Activated naive CD4-positive, alpha-beta T cell treated with anti-CD3 and anti-CD28 coated beads, Interleukin-2, amount 10 ng/mL, durations not matched to agents 7 days and 5 days (primary cell): ENCODE measurements around the gene KIAA1614.

Source experiments
- CTCF ChIA-PET: fragments of 350-600 bp; sonication (Branson Sonifier 250); formaldehyde crosslinking; loops from one replicate; lab custom pipeline; 2021; ENCODE audit warnings: antibody characterized with exemption; lab: Charles Lee
- DNase-seq: peaks from one replicate; pipeline ENCODE4 v3.0.0-alpha.2; 2020
- H3K27ac Mint-ChIP-seq: one replicate; pipeline ENCODE4 v1.8.0; 2021; ENCODE audit warnings: mild to moderate bottlenecking, moderate library complexity, mixed read lengths
- H3K27me3 Mint-ChIP-seq: one replicate; pipeline ENCODE4 v1.8.0; 2021; ENCODE audit warnings: mild to moderate bottlenecking, mixed read lengths
- H3K36me3 Mint-ChIP-seq: one replicate; pipeline ENCODE4 v1.8.0; 2021; ENCODE audit warnings: mixed read lengths
- H3K4me1 Mint-ChIP-seq: one replicate; pipeline ENCODE4 v1.8.0; 2021; ENCODE audit warnings: mixed read lengths
- H3K4me3 Mint-ChIP-seq: one replicate; pipeline ENCODE4 v1.8.0; 2021; ENCODE audit warnings: mild to moderate bottlenecking, moderate library complexity, mixed read lengths
- H3K9me3 Mint-ChIP-seq: one replicate; pipeline ENCODE4 v1.8.0; 2021; ENCODE audit warnings: mixed read lengths

Gene KIAA1614

DNA sequence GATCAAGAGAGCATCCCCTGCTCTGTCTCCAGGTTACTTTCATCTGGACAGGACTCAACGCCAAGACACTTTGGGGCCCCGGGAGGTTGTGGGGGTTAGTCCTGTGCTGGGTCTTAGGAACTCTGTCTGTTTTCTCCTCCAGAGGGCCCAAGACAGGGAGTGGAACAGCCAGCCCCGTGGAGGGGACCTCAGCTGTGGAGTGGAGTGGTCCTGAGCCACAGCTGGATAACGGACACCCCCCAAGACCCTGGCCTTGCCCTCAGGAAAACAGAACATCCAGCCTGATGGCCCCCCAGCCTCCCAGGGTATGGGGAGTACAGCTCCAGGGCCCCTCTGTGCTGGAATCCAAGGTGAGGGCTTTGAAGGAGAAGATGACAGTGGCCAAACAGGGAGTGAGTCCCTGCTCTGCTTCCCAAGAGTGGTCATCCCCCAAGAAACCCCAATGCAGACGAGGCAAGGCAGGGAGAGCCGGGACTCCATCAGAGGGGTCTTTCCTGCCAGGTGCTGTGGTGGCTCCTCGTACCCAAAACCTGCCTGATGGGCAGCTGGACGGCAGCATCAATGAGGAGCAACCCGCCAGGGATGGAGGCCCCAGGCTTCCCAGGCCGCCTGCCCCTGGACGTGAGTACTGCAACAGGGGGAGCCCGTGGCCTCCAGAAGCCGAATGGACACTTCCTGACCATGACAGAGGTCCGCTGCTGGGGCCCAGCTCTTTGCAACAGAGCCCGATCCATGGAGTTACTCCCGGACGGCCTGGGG lies 3.5 kb downstream of the KIAA1614 start:
- CTCF ChIA-PET = interaction anchor here (0.7 kb wide), 1 partner anchor 231 kb away, joined by 3 read pairs; no protein-coding TSS in a partner anchor
- H3K4me3 Mint-ChIP-seq = no peak overlapping the region
- H3K4me1 Mint-ChIP-seq = peaks cover 13% of the 10 kb centered on the region
- H3K27ac Mint-ChIP-seq = no peak overlapping the region
- H3K27me3 Mint-ChIP-seq = peaks cover 78% of the 10 kb centered on the region
- no peaks in the 10 kb centered on the region for H3K36me3 Mint-ChIP-seq
- DNase-seq = no peak
- no peaks in the 10 kb centered on the region for H3K9me3 Mint-ChIP-seq

DNA sequence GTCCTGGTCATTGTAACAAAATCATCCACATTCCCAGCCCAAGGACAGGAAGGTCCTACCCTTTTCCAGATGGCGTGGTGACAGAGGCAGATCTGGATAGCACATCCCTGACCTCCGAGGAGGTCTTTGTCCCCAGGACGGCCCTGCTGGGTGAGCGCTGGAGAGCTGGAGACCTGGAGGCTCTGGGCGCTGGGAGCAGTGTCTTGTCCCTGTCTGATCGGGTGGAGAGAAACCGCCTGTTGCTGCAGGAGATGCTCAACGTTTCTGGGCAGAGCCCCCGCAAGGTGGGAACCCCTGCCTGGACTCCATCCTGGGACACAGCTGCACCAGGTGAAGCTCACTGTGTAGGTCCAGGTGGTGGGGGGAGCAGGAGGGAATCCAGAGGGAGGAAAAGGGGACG lies 4.1 kb downstream of the KIAA1614 start:
- peaks cover 77% of the 10 kb centered on the region for H3K27me3 Mint-ChIP-seq
- no peak overlapping the region for H3K27ac Mint-ChIP-seq
- H3K4me1 Mint-ChIP-seq = peaks cover 10% of the 10 kb centered on the region
- CTCF ChIA-PET = no interaction called here
- no peaks in the 10 kb centered on the region for H3K36me3 Mint-ChIP-seq
- no peak for DNase-seq
- H3K4me3 Mint-ChIP-seq = no peak overlapping the region
- H3K9me3 Mint-ChIP-seq = no peaks in the 10 kb centered on the region

DNA sequence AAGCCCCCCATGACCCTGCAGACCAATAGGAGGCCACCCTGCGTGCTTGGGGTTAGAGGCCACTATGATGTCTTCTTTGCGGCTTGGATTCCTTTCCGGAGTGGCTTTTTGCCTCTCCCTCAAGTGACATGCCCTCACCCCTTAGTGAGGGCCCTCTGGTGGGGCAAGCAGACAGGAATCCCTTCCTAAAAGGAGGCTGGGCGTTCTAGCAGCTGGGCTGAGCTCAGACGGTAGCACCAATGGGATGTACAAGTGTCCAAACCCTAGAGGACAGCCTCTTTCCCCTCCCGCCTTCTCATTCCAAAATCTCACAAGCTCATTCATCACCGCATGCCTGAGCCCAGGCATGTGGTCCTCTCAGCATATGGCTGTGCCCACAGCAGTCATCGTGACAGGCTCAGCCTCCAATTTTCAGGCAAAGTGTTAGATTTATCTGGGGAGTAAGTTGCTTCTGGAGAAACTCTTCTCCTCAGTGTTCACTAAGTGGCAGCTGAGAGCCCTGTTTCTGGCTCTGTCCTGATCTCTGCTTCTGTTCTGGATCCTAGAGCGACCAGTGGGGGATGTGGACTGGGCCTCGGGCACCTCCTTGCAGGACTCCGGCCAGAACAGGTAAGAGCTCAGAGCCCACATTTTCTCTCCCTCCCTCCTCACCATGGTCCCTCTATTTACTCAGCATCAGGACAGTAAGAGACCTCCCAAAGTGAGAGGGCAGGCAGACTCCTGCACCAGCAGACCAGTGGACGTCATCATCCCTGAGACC lies 4.8 kb downstream of the KIAA1614 start:
- CTCF ChIA-PET = no interaction called here
- Mint-ChIP-seq H3K27ac (no peak overlapping the region), H3K27me3 (peaks cover 74% of the 10 kb centered on the region), H3K36me3 (no peaks in the 10 kb centered on the region), H3K9me3 (no peaks in the 10 kb centered on the region), H3K4me1 (peaks cover 6% of the 10 kb centered on the region), H3K4me3 (no peak overlapping the region)
- no peak for DNase-seq

DNA sequence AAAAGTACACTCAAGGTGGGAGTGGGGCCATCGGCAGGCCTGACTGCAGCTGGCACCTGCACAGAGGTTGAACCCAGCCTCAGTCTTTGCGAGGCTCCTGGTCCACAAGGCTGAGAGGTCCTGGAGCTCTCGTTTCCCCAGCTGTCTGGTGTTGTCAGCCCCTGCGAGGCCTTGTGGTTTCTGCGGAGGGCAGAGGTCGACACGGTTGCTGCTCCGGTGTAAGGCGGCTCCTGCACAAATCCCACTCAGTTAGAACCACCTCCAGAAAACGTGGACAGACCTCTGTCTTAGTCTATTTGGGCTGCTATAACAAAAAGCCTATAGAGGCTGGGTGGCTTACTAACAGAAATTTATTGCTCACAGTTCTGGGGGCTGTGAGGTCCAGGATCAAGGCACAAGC lies 5.8 kb downstream of the KIAA1614 start:
- peaks cover 67% of the 10 kb centered on the region for H3K27me3 Mint-ChIP-seq
- peaks cover 3% of the 10 kb centered on the region for H3K4me1 Mint-ChIP-seq
- H3K27ac Mint-ChIP-seq = no peak overlapping the region
- no peak overlapping the region for H3K4me3 Mint-ChIP-seq
- no peaks in the 10 kb centered on the region for H3K9me3 Mint-ChIP-seq
- no peaks in the 10 kb centered on the region for H3K36me3 Mint-ChIP-seq
- DNase-seq = no peak
- CTCF ChIA-PET = interaction anchor here (0.9 kb wide), 1 partner anchor 34 kb away, joined by 3 read pairs; no protein-coding TSS in a partner anchor

DNA sequence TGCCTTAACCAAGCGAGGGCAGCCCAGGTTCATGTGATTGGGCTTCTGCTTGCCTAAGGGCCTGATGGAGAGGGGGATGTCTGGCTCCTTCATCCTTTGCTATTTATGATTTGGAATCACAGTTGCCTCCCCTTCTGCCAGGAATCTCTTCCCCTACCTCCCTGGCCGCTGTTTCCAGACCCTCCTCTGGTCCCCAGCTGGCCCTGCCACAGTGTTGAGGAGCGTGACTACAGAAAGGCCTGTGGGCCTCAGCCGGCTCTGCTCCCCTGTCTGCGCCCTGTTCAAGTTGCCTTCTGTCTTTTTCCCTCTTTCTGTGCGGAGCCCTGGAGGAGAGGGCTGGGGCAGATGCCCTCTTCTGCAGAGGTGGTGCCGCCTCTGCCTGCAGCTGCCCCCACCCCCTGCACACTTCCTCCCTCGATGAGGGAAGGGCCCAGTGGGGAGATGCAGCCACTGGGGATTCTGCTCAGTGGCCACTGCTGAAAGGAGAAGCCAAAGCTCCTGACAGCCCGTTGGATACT lies 6.5 kb downstream of the KIAA1614 start:
- Mint-ChIP-seq H3K4me1 (no peaks in the 10 kb centered on the region), H3K9me3 (no peaks in the 10 kb centered on the region), H3K36me3 (no peaks in the 10 kb centered on the region), H3K4me3 (no peak overlapping the region), H3K27me3 (peaks cover 62% of the 10 kb centered on the region), H3K27ac (no peak overlapping the region)
- no peak for DNase-seq
- CTCF ChIA-PET = interaction anchor here (0.8 to 0.9 kb wide), 2 partner anchors 35 to 223 kb away, joined by 3 read pairs; no protein-coding TSS in a partner anchor

DNA sequence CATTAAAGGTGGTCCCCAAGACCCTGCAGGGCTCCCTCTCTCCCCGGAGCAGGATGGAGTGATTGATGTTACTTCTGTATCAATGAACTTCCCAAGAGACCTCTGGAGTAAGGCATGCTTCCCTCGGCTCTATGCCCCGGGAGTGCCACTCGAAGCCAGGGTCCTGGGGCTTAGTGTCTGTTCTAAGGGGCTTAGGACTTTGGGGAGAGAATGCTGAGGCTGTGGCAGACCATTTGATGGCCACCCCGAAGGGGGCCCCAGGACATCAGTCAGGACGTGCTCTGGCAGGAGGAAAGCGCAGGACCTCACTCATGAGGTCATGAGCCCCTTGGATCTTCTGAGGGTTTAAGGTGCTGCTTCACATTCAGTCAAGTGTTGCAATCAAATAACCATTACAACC lies 7.5 kb downstream of the KIAA1614 start:
- Mint-ChIP-seq H3K27ac (no peak overlapping the region), H3K36me3 (no peaks in the 10 kb centered on the region), H3K4me1 (no peaks in the 10 kb centered on the region), H3K4me3 (no peak overlapping the region), H3K9me3 (no peaks in the 10 kb centered on the region), H3K27me3 (peaks cover 56% of the 10 kb centered on the region)
- no peak for DNase-seq
- CTCF ChIA-PET = interaction anchor here (1.2 kb wide), 1 partner anchor 222 kb away, joined by 4 read pairs; no protein-coding TSS in a partner anchor

DNA sequence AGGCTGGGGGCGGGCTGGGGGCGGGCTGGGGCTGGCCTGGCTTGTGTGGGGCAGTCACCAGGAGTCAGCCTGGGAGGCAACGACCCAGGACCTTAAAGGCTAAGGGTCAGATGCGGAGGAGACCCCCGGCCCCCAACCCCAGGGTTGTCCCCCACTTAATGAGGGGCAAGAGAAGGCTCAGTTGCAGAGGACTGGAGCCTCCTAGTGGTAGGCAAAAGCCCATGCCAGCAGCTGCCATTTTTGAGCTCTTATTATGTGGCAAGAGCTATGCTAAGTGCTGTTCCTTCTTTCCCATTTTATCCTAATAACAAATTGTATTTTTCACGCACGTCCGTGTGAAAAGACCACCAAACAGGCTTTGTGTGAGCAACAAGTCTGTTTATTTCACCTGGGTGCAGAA lies 8.0 kb downstream of the KIAA1614 start:
- H3K36me3 Mint-ChIP-seq = no peaks in the 10 kb centered on the region
- peaks cover 56% of the 10 kb centered on the region for H3K27me3 Mint-ChIP-seq
- H3K4me1 Mint-ChIP-seq = no peaks in the 10 kb centered on the region
- H3K4me3 Mint-ChIP-seq = no peak overlapping the region
- H3K9me3 Mint-ChIP-seq = no peaks in the 10 kb centered on the region
- H3K27ac Mint-ChIP-seq = no peak overlapping the region
- CTCF ChIA-PET = interaction anchor here (0.7 to 1.2 kb wide), 4 partner anchors 11 to 405 kb away, joined by 3 to 4 read pairs (median 4); no protein-coding TSS in a partner anchor
- no peak for DNase-seq

DNA sequence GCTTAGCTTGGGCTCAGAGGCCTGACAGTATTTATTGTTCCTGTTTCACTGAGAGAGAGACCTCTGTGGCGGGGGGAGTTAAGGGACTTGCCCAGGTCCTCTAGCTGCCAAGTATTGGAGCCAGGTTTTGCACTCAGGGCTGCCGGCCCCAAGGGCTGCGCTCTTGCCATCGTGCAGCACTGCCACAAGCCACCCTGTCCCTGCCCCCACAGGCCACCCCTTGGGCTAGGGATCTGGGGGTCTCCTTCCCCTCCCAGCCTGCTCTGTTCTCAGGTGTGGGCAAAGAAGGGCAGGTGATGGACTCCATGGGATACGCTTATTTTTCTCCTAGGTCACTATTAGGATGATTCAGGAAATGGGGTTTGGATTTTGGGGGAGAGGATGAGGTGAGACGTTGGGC lies 8.7 kb downstream of the KIAA1614 start:
- no peak overlapping the region for H3K27ac Mint-ChIP-seq
- no peaks in the 10 kb centered on the region for H3K9me3 Mint-ChIP-seq
- DNase-seq = no peak
- no peaks in the 10 kb centered on the region for H3K4me1 Mint-ChIP-seq
- peaks cover 50% of the 10 kb centered on the region for H3K27me3 Mint-ChIP-seq
- no peaks in the 10 kb centered on the region for H3K36me3 Mint-ChIP-seq
- H3K4me3 Mint-ChIP-seq = no peak overlapping the region
- CTCF ChIA-PET = interaction anchor here (0.7 to 0.9 kb wide), 3 partner anchors 12 to 406 kb away, joined by 3 to 4 read pairs (median 4); no protein-coding TSS in a partner anchor

DNA sequence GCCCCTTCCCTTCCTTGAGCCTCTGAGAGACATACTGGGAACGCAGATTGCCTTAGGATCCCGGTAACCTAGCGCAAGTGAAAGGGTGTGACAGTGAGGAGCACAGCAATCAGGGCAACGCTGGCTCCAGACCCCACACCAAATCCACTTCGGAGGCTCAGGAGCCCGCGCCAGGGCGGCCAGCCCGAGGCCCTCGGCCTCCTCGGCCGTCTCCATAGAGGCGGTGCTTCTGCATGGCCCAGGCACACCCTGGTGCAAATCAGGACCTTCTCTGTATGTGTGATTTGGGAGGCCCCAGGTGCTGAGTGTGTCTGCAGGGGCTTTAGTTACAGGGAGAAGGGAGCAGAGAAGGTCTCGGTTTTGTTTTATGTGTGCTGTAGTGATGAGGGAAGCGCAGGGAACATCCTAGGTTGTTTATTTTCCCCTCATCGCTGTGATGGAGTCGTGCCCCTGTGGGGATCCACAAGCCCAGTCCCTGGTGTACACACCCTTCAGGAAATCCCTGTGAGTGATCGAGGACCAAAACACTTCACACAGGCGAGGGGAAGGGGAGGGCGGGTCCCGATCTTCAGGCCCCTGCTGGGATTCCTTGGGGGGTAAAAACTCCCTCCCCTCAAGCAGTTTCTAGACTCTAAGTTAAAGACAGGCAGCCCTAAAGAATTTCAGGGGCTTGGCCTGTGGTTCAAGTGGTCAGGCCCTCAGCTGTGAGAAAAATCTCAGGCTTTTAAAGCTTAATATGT lies 9.4 kb downstream of the KIAA1614 start:
- Mint-ChIP-seq H3K27ac (no peak overlapping the region), H3K36me3 (no peaks in the 10 kb centered on the region), H3K27me3 (peaks cover 50% of the 10 kb centered on the region), H3K9me3 (no peaks in the 10 kb centered on the region), H3K4me1 (no peaks in the 10 kb centered on the region), H3K4me3 (no peak overlapping the region)
- CTCF ChIA-PET = interaction anchor here (0.7 to 1.9 kb wide), 2 partner anchors 17 to 406 kb away, joined by 3 to 5 read pairs; no protein-coding TSS in a partner anchor
- DNase-seq = no peak

DNA sequence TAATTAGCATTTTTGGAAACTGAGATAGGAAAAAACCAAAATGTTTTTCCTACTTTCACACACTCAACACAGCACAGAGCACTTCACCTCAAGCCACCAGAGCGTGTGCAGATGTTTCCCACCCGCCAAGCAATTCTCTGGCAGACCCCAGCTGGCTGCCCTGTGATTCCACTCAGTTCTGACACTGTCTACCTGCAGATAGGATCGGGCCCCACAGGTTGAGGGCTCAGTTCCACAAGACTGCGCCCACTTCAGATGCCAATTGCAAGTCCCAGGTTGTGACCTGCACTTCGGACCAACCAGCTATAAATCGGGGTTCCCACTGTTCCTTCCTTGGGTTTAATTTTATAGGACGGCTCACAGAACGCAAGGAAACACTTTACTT lies 9.9 kb downstream of the KIAA1614 start:
- DNase-seq = no peak

DNA sequence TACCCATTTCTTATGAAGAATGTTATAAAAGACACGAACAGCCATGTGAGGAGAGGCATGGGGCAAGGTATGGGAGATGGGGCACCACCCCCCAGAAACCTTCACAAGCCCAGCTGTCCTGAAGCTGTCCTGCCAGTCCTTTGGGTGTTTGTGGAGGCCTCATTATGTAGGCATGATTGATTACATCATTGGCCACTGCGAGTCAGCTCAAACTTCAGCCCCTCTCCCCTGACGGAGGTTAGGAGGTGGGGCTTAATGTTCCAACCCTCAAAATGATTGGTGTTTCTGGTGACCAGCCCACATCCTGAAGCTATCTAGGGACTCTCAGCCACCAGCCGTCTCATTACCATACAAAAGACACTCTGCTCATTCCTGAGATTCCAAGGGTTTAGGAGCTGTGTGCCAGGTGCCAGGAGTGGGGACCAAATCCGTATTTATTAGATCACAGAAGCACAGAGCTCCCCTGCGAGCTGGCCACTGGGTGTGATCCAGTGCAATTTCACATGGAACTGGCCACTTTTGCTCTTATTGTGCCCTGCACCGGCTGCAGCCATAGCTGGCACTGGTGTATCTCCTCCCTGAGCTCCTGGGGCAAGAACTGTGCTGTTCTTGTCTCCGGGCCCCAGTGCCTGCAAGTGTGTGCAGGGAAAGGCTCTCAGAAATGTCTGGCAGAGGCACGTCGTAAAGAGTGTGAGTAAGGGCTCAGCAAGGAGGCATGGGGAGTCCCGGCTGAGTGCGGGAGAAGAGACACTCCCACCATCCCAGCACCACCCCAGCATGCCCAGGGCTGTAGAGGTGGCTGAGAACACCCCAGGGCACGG lies 10.5 kb downstream of the KIAA1614 start:
- Mint-ChIP-seq H3K4me1 (no peaks in the 10 kb centered on the region), H3K27ac (no peak overlapping the region), H3K9me3 (no peaks in the 10 kb centered on the region), H3K27me3 (peaks cover 50% of the 10 kb centered on the region), H3K4me3 (no peak overlapping the region), H3K36me3 (no peaks in the 10 kb centered on the region)
- CTCF ChIA-PET = interaction anchor here (0.7 to 1.9 kb wide), 3 partner anchors 16 to 407 kb away, joined by 3 to 5 read pairs (median 3); no protein-coding TSS in a partner anchor
- DNase-seq = no peak

More for the DNA sequence above, 9.9 kb downstream of the KIAA1614 start:
- CTCF ChIA-PET = interaction anchor here (0.7 to 1.9 kb wide), 3 partner anchors 17 to 406 kb away, joined by 3 to 5 read pairs (median 3); no protein-coding TSS in a partner anchor
- Mint-ChIP-seq H3K9me3 (no peaks in the 10 kb centered on the region), H3K4me1 (no peaks in the 10 kb centered on the region), H3K27me3 (peaks cover 50% of the 10 kb centered on the region), H3K36me3 (no peaks in the 10 kb centered on the region), H3K27ac (no peak overlapping the region), H3K4me3 (no peak overlapping the region)

DNA sequence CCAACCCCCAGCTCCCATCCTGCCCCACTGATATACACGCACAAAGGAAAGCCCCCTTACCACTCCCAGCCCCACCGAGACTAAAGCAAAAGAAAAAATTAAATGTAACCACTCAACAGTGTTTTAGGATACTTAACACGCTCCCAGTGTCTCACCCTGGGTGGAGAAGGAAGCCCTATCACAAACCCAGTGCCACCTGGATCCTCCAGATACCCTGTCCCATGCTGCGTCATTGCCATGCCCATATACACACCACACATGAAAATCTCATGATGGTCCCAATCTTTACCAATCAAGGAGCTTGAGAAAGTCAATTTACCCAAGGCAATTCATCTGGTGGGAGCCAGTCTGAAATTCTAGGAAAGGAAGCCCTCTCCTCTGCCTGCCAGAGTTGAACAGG lies 11.2 kb downstream of the KIAA1614 start:
- no peaks in the 10 kb centered on the region for H3K36me3 Mint-ChIP-seq
- H3K27me3 Mint-ChIP-seq = peaks cover 50% of the 10 kb centered on the region
- no peaks in the 10 kb centered on the region for H3K9me3 Mint-ChIP-seq
- DNase-seq = no peak
- no peak overlapping the region for H3K4me3 Mint-ChIP-seq
- CTCF ChIA-PET = interaction anchor here (1.1 to 1.9 kb wide), 2 partner anchors 42 to 407 kb away, joined by 3 to 5 read pairs; no protein-coding TSS in a partner anchor
- H3K4me1 Mint-ChIP-seq = no peaks in the 10 kb centered on the region
- no peak overlapping the region for H3K27ac Mint-ChIP-seq

DNA sequence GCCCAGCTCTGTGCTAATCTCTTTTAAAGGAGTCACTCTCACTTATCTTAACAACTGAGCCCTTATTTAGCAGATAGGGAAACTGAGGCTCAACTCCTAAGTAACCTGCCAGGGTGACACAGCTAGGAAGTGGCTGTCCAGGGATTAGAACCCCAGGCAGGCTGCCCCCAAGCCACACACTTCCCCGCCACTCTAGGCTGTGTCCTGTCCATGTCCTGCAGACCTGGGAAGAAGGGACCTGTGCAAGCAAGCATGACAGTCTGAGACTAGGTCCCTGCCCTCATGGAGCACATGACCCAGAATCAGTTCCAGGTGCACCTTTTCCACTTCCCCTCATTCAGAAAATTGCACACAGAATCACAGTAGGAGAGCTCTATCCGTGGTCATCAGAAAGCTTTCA lies 12.2 kb downstream of the KIAA1614 start:
- H3K36me3 Mint-ChIP-seq = no peaks in the 10 kb centered on the region
- DNase-seq = no peak
- peaks cover 40% of the 10 kb centered on the region for H3K27me3 Mint-ChIP-seq
- no peaks in the 10 kb centered on the region for H3K9me3 Mint-ChIP-seq
- CTCF ChIA-PET = interaction anchor here (0.7 kb wide), 1 partner anchor 97 kb away, joined by 3 read pairs; no protein-coding TSS in a partner anchor
- no peaks in the 10 kb centered on the region for H3K4me1 Mint-ChIP-seq
- no peak overlapping the region for H3K27ac Mint-ChIP-seq
- no peak overlapping the region for H3K4me3 Mint-ChIP-seq
